ENCODE data around the gene ATMIN. TPM values are rescaled to one million over a fixed set of nuclear protein-coding genes. Genes with fewer than 3 reads are reported as not detected.

The ATMIN gene
- total RNA-seq, 1 experiment from 2014 or later: 46.7 TPM

- H3K27ac ChIP-seq (ENCODE audit: low read depth, low read length): no peak overlapping the region
- no peaks in the 10 kb centered on the region for H4K20me1 ChIP-seq (ENCODE audit: insufficient read depth)
- no peak overlapping the region for H3K4me3 ChIP-seq (replicated peaks in 1 of 2; ENCODE audit: low read depth in 1 of 2, low read length in 2 of 2)
- no peaks in the 10 kb centered on the region for H3K27me3 ChIP-seq (ENCODE audit: insufficient read depth, low read length)
- ChIA-PET CTCF (no interaction called here), RAD21 (ENCODE audit: low non-redundant PET in 1 of 2, low total read pairs in 2 of 2, uncharacterized antibody in 2 of 2, unreplicated experiment in 2 of 2) (no interaction called here), POLR2A (no interaction called here)
- ATAC-seq (no peak), DNase-seq (ENCODE audit: low read depth, low spot score) (no peak)
- peaks cover 0 to 9% of the 10 kb centered on the region in 2 experiments; a peak in 2 of 4 replicates for H3K4me1 ChIP-seq (ENCODE audit: control insufficient read depth in 1 of 2, insufficient read depth in 2 of 2, low read length in 2 of 2)
- H3K9me3 ChIP-seq (ENCODE audit: control insufficient read depth in 1 of 2, insufficient read depth in 1 of 2, low read depth in 1 of 2, low read length in 2 of 2): no peaks in the 10 kb centered on the region
- no peaks in the 10 kb centered on the region for H3K9me2 ChIP-seq (ENCODE audit: insufficient read depth)
- H3K79me2 ChIP-seq (ENCODE audit: insufficient read depth, low read length): no peaks in the 10 kb centered on the region
- no peak overlapping the region for H3K9ac ChIP-seq (ENCODE audit: low read length)
- no peak overlapping the region for H2AFZ ChIP-seq (ENCODE audit: low read depth, low read length, poor library complexity, severe bottlenecking)
- intact Hi-C loops (cut with micrococcal nuclease): no loop called here
- H3K4me2 ChIP-seq (ENCODE audit: low read length): no peak overlapping the region
- H3K36me3 ChIP-seq (ENCODE audit: control insufficient read depth in 1 of 2, insufficient read depth in 2 of 2, low read length in 2 of 2): no peaks in the 10 kb centered on the region
- no TSS peak for BruUV-seq (replicated peaks)
- TF ChIP-seq POLR2AphosphoS5 (IDR thresholded peaks at IDR 0.05; ENCODE audit: low read depth, low read length) (no peak), SRF (IDR thresholded peaks at IDR 0.05; ENCODE audit: low read depth) (no peak), ELF1 (IDR thresholded peaks at IDR 0.05; ENCODE audit: borderline replicate concordance, low read depth) (no peak), EGR1 (IDR thresholded peaks at IDR 0.05; ENCODE audit: low read depth) (no peak), ZNF274 (IDR thresholded peaks at IDR 0.05; ENCODE audit: low read depth, low read length) (no peak), EZH2 (IDR thresholded peaks at IDR 0.05) (no peak), REST (IDR thresholded peaks at IDR 0.05; ENCODE audit: low read depth) (no peak), SIN3A (IDR thresholded peaks at IDR 0.05; ENCODE audit: low read depth) (no peak), SP1 (IDR thresholded peaks at IDR 0.05; ENCODE audit: low read depth) (no peak), EZH2phosphoT487 (IDR thresholded peaks at IDR 0.05; ENCODE audit: borderline replicate concordance) (no peak), CEBPB (IDR thresholded peaks at IDR 0.05; ENCODE audit: low read depth) (no peak), POLR2A (IDR thresholded peaks at IDR 0.05; ENCODE audit: borderline replicate concordance, extremely low read depth, insufficient read depth, insufficient read length) (no peak), FOSL1 (IDR thresholded peaks at IDR 0.05; ENCODE audit: low read depth) (no peak)
These were observed 33.4 kb downstream of the ATMIN start for GRCh38 chr16:81069063-81069462.

Data from HCT116 (cell line).